ENCODE results near the gene RPS27. TPM values are rescaled to one million over a fixed set of nuclear protein-coding genes. Genes with fewer than 3 reads are reported as not detected.

Gene RPS27
- polyA plus RNA-seq, 1 donor from 2014 or later: 2,235 TPM

DNA sequence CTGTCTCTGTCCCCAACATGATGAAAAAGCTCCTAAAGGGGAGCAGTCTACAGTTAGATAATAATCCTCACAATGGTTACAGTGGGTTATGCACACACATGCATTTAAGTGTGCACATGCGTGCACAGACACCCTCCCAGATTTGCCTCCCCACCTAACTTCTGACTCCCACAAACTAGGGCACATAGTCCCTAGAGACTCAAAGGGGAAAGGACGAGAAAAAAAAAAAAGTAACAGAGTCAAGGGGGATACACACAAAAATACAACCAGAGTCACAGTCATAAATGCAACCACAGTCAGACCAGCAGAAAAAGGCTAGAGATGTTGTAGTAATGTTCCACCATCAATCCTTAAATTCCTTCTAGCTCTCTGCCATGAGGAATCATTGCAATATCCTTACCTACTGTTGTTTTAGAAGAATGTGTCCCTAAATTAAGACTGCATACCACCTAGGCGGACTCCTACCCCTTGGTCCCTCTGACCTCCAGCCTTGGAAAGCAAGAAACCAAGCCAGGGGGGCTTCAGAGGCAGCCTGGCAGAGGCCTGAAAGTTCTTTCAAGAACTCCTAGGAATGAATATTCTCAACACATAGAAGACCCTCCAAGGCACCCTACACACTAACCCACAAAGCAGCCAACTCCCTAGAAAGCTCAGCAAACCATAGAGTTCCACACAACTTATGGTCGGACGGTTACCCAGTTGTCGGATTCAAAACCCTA is 33.4 kb upstream of the RPS27 start:
- peaks cover 42% of the 10 kb centered on the region for H3K79me2 ChIP-seq (replicated peaks; ENCODE audit: insufficient read depth, low read length)
- H3K9ac ChIP-seq (ENCODE audit: low read length): peak overlapping the region; percentile 90
- no peaks in the 10 kb centered on the region for H3F3A ChIP-seq (ENCODE audit: insufficient read depth, low read length, poor library complexity, severe bottlenecking)
- H3K9me2 ChIP-seq (ENCODE audit: insufficient read depth, low read length): no peaks in the 10 kb centered on the region
- H3K4me3 ChIP-seq (ENCODE audit: low read length): peak overlapping the region; percentile 83
- no peaks in the 10 kb centered on the region for H3K9me3 ChIP-seq (ENCODE audit: low read length)
- peak overlapping the region; percentile 84 for H3K27ac ChIP-seq (ENCODE audit: low read length)
- peak overlapping the region; percentile 69 for H2AFZ ChIP-seq (ENCODE audit: low read depth, low read length)
- TF ChIP-seq EZH2 (IDR thresholded peaks at IDR 0.05; ENCODE audit: borderline replicate concordance, insufficient read depth, low read length, poor library complexity, severe bottlenecking) (no peak), MXI1 (conservative IDR thresholded peaks at IDR 0.05; ENCODE audit: poor library complexity, severe bottlenecking) (no peak), POLR2AphosphoS5 (IDR thresholded peaks at IDR 0.05) (no peak), EP300 (conservative IDR thresholded peaks at IDR 0.05; ENCODE audit: poor library complexity, severe bottlenecking) (no peak), CTCF (IDR thresholded peaks at IDR 0.05; ENCODE audit: poor library complexity, severe bottlenecking) (no peak), TAF1 (IDR thresholded peaks at IDR 0.05; ENCODE audit: low read depth) (no peak), RAD21 (conservative IDR thresholded peaks at IDR 0.05) (no peak), SMC3 (conservative IDR thresholded peaks at IDR 0.05; ENCODE audit: poor library complexity) (no peak)
- TF ChIP-seq, protein P1, sequence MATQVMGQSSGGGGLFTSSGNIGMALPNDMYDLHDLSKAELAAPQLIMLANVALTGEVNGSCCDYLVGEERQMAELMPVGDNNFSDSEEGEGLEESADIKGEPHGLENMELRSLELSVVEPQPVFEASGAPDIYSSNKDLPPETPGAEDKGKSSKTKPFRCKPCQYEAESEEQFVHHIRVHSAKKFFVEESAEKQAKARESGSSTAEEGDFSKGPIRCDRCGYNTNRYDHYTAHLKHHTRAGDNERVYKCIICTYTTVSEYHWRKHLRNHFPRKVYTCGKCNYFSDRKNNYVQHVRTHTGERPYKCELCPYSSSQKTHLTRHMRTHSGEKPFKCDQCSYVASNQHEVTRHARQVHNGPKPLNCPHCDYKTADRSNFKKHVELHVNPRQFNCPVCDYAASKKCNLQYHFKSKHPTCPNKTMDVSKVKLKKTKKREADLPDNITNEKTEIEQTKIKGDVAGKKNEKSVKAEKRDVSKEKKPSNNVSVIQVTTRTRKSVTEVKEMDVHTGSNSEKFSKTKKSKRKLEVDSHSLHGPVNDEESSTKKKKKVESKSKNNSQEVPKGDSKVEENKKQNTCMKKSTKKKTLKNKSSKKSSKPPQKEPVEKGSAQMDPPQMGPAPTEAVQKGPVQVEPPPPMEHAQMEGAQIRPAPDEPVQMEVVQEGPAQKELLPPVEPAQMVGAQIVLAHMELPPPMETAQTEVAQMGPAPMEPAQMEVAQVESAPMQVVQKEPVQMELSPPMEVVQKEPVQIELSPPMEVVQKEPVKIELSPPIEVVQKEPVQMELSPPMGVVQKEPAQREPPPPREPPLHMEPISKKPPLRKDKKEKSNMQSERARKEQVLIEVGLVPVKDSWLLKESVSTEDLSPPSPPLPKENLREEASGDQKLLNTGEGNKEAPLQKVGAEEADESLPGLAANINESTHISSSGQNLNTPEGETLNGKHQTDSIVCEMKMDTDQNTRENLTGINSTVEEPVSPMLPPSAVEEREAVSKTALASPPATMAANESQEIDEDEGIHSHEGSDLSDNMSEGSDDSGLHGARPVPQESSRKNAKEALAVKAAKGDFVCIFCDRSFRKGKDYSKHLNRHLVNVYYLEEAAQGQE (IDR thresholded peaks at IDR 0.05; ENCODE audit: borderline replicate concordance): no peak
- H3K4me2 ChIP-seq (ENCODE audit: low read length): peak overlapping the region; percentile 94
- no peaks in the 10 kb centered on the region for H3K27me3 ChIP-seq (ENCODE audit: insufficient read depth, low read depth, low read length)
- H4K20me1 ChIP-seq (ENCODE audit: insufficient read depth): no peaks in the 10 kb centered on the region
- H3K36me3 ChIP-seq (ENCODE audit: insufficient read depth, low read length): no peaks in the 10 kb centered on the region

DNA sequence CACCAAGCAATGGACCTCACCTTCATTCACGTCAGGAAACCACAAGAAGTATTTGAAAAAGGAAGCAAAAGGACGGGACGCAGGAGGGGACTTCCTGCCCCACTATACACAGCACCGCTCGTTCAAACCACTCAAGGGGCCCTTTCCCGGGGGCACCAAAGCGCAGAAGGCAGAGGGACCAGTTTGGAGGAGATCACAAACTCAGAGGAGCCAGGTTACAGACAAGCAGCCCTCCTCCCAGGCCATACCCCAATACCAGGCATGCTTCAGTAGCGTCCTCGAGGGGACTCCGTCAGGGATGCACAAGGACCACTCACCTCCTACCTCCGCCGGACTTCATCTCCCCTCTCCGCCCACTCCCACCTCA is 32.8 kb upstream of the RPS27 start:
- peak overlapping the region; percentile 94 for H3K4me2 ChIP-seq (ENCODE audit: low read length)
- H3K9me2 ChIP-seq (ENCODE audit: insufficient read depth, low read length): no peaks in the 10 kb centered on the region
- H3K9ac ChIP-seq (ENCODE audit: low read length): peak overlapping the region; percentile 90
- no peaks in the 10 kb centered on the region for H3F3A ChIP-seq (ENCODE audit: insufficient read depth, low read length, poor library complexity, severe bottlenecking)
- peak overlapping the region; percentile 83 for H3K4me3 ChIP-seq (ENCODE audit: low read length)
- peaks cover 47% of the 10 kb centered on the region for H3K79me2 ChIP-seq (replicated peaks; ENCODE audit: insufficient read depth, low read length)
- peak overlapping the region; percentile 84 for H3K27ac ChIP-seq (ENCODE audit: low read length)
- no peaks in the 10 kb centered on the region for H4K20me1 ChIP-seq (ENCODE audit: insufficient read depth)
- H3K9me3 ChIP-seq (ENCODE audit: low read length): no peaks in the 10 kb centered on the region
- H3K27me3 ChIP-seq (ENCODE audit: insufficient read depth, low read depth, low read length): no peaks in the 10 kb centered on the region
- peak overlapping the region; percentile 69 for H2AFZ ChIP-seq (ENCODE audit: low read depth, low read length)
- H3K36me3 ChIP-seq (ENCODE audit: insufficient read depth, low read length): no peaks in the 10 kb centered on the region
- TF ChIP-seq POLR2AphosphoS5 (IDR thresholded peaks at IDR 0.05): no peak
- TF ChIP-seq, protein P1 (IDR thresholded peaks at IDR 0.05; ENCODE audit: borderline replicate concordance): no peak
- no peak for TF ChIP-seq RAD21 (conservative IDR thresholded peaks at IDR 0.05)
- TF ChIP-seq SMC3 (conservative IDR thresholded peaks at IDR 0.05; ENCODE audit: poor library complexity): no peak
- TF ChIP-seq EZH2 (IDR thresholded peaks at IDR 0.05; ENCODE audit: borderline replicate concordance, insufficient read depth, low read length, poor library complexity, severe bottlenecking): no peak
- no peak for TF ChIP-seq MXI1 (conservative IDR thresholded peaks at IDR 0.05; ENCODE audit: poor library complexity, severe bottlenecking)
- no peak for TF ChIP-seq TAF1 (IDR thresholded peaks at IDR 0.05; ENCODE audit: low read depth)

Measured in neural cell (in vitro differentiated cells).